Measurements from ENCODE around the gene ZNF532. TPM values are rescaled to one million over a fixed set of nuclear protein-coding genes. Genes with fewer than 3 reads are reported as not detected.

ZNF532 gene
- total and polyA plus RNA-seq, 8 donors = 5.7 to 21.2 (median 8.8) TPM

GRCh38 chr18:59012815-59013705 lies 148.4 kb downstream of the ZNF532 start:
- Histone ChIP-seq H3K4me1 (no peaks in the 10 kb centered on the region), H3K9me3 (no peaks in the 10 kb centered on the region), H3K4me3 (no peak overlapping the region), H3K36me3 (no peaks in the 10 kb centered on the region), H3K27ac (no peak overlapping the region), H3K27me3 (no peaks in the 10 kb centered on the region)
- intact Hi-C loops (cut with DNase I) = no loop called here
- no peak for FAIRE-seq
- no peak for TF ChIP-seq CTCF (IDR thresholded peaks at IDR 0.05)
- 57% methylated on average over 6 of the region's 6 CpGs for WGBS, 2 donors
- ATAC-seq = no peak
- DNase-seq = no peak

DNA sequence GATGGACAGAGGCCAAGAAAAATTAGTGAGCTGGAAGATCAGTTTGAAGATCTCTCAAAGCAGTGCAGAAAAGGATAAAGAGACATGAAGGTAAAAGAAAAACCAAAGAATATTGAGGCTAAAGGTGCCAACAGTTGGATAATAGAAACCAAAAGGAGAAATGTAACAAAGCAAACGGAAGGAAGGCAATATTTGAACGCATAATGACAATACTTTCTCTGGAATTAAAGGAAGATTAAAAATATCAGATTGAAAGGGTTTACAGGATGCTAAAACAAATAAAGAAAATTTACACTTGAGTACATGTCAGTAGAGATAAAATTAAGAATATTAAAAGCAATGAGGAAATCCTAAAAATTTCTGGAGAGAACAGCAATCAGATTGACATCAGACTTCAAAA lies 149.1 kb downstream of the ZNF532 start:
- FAIRE-seq = no peak
- intact Hi-C loops (cut with DNase I) = no loop called here
- no peak for DNase-seq
- Histone ChIP-seq H3K27me3 (no peaks in the 10 kb centered on the region), H3K4me3 (no peak overlapping the region), H3K9me3 (no peaks in the 10 kb centered on the region), H3K36me3 (no peaks in the 10 kb centered on the region), H3K27ac (no peak overlapping the region), H3K4me1 (no peaks in the 10 kb centered on the region)
- WGBS, 2 donors = 71 to 84% methylated on average over 2 of the region's 2 CpGs
- TF ChIP-seq CTCF (IDR thresholded peaks at IDR 0.05) = no peak
- no peak for ATAC-seq

GRCh38 chr18:59015531-59016152 lies 151.0 kb downstream of the ZNF532 start:
- Histone ChIP-seq H3K27me3 (no peaks in the 10 kb centered on the region), H3K27ac (no peak overlapping the region), H3K9me3 (no peaks in the 10 kb centered on the region), H3K4me1 (no peaks in the 10 kb centered on the region), H3K36me3 (no peaks in the 10 kb centered on the region), H3K4me3 (no peak overlapping the region)
- DNase-seq = no peak
- ATAC-seq = no peak
- no peak for FAIRE-seq
- 85 to 86% methylated on average over 5 of the region's 5 CpGs for WGBS, 2 donors
- intact Hi-C loops (cut with DNase I) = no loop called here
- no peak for TF ChIP-seq CTCF (IDR thresholded peaks at IDR 0.05)

- Histone ChIP-seq H3K4me1 (peaks cover 0 to 2% (median 0%) of the 10 kb centered on the region in 3 donors), H3K36me3 (no peaks in the 10 kb centered on the region), H3K4me3 (no peak overlapping the region), H3K27ac (no peak overlapping the region), H3K9me3 (no peaks in the 10 kb centered on the region), H3K27me3 (no peaks in the 10 kb centered on the region)
- intact Hi-C loops (cut with DNase I) = no loop called here
- 0 to 5% methylated on average over 1 of the region's 1 CpG for WGBS, 2 donors
- DNase-seq (no peak), FAIRE-seq (no peak), ATAC-seq (peak in 2 of 4 donors; percentile 32 to 37)
- no peak for TF ChIP-seq CTCF (IDR thresholded peaks at IDR 0.05)
Observed at GRCh38 chr18:59021500-59021899, 156.8 kb downstream of the ZNF532 start.
